GM23338 (cell line): Measurements from ENCODE around the gene CDYL2. TPM values are rescaled to one million over a fixed set of nuclear protein-coding genes. Genes with fewer than 3 reads are reported as not detected.

Experiments
- ATAC-seq: fragments of 200-7000 bp; cut with Tn5 transposase; 3 replicates; pipeline ENCODE4 v1.9.1; 2020
- DNase-seq: peaks from one replicate; pipeline ENCODE4 v3.0.0-alpha.2; 2015; ENCODE audit warnings: low spot score
- H2AFZ ChIP-seq: fragments of 200-600 bp; sonication (generic); 2 replicates; pipeline ENCODE4 v1.8.0; 2016; ENCODE audit warnings: antibody characterized with exemption, mild to moderate bottlenecking, moderate library complexity
- H3F3A ChIP-seq: fragments of 200-600 bp; sonication (generic); replicated peaks from 2 replicates; pipeline ENCODE4 v1.8.0; 2017; ENCODE audit warnings: antibody characterized with exemption, mixed run types, low read depth
- H3K27ac ChIP-seq: fragments of 200-600 bp; sonication (generic); 2 replicates; pipeline ENCODE4 v1.6.1; 2016; ENCODE audit warnings: low read depth
- H3K27me3 ChIP-seq: fragments of 200-600 bp; sonication (generic); 2 replicates; pipeline ENCODE4 v1.8.0; 2016; ENCODE audit warnings: mild to moderate bottlenecking, mixed run types, moderate library complexity; ENCODE audit not compliant: insufficient read depth
- H3K36me3 ChIP-seq: fragments of 200-600 bp; sonication (generic); 2 replicates; pipeline ENCODE4 v1.8.0; 2016; ENCODE audit warnings: mild to moderate bottlenecking; ENCODE audit not compliant: insufficient read depth
- H3K4me1 ChIP-seq: fragments of 200-600 bp; sonication (generic); 2 replicates; pipeline ENCODE4 v1.8.0; 2016; ENCODE audit warnings: mild to moderate bottlenecking, moderate library complexity; ENCODE audit not compliant: insufficient read depth
- H3K4me2 ChIP-seq: fragments of 200-600 bp; sonication (generic); 2 replicates; pipeline ENCODE4 v1.7.1; 2017; ENCODE audit warnings: mixed run types
- H3K4me3 ChIP-seq: fragments of 200-600 bp; sonication (generic); 2 replicates; pipeline ENCODE4 v1.6.1; 2016; ENCODE audit warnings: mixed run types
- H3K79me2 ChIP-seq: fragments of 200-600 bp; sonication (generic); replicated peaks from 2 replicates; pipeline ENCODE4 v1.8.0; 2017; ENCODE audit warnings: mild to moderate bottlenecking; ENCODE audit not compliant: insufficient read depth
- H3K9me2 ChIP-seq: fragments of 200-600 bp; sonication (generic); 2 replicates; pipeline ENCODE4 v1.8.0; 2017; ENCODE audit not compliant: insufficient read depth
- H4K20me1 ChIP-seq: fragments of 200-600 bp; sonication (generic); replicated peaks from 2 replicates; pipeline ENCODE4 v1.8.0; 2017; ENCODE audit warnings: mild to moderate bottlenecking; ENCODE audit not compliant: insufficient read depth
- H3K27ac Mint-ChIP-seq: 2 replicates; pipeline ENCODE4 v1.8.0; 2020; ENCODE audit warnings: inconsistent platforms, mild to moderate bottlenecking, moderate library complexity, mixed read lengths
- H3K27me3 Mint-ChIP-seq: 3 replicates; pipeline ENCODE4 v1.8.0; 2022; ENCODE audit warnings: low read depth, mild to moderate bottlenecking, moderate library complexity, mixed read lengths, inconsistent platforms; ENCODE audit not compliant: insufficient read depth, poor library complexity
- H3K36me3 Mint-ChIP-seq: 3 replicates; pipeline ENCODE4 v1.8.0; 2021; ENCODE audit warnings: low read depth, mild to moderate bottlenecking, inconsistent platforms, moderate library complexity, mixed read lengths
- H3K4me1 Mint-ChIP-seq: 3 replicates; pipeline ENCODE4 v1.8.0; 2020; ENCODE audit warnings: mild to moderate bottlenecking, inconsistent platforms, mixed read lengths
- H3K4me3 Mint-ChIP-seq: 3 replicates; pipeline ENCODE4 v1.8.0; 2021; ENCODE audit warnings: moderate library complexity, mild to moderate bottlenecking, inconsistent platforms, mixed read lengths
- H3K9me3 Mint-ChIP-seq: 3 replicates; pipeline ENCODE4 v1.8.0; 2020; ENCODE audit warnings: moderate library complexity, mild to moderate bottlenecking, inconsistent platforms, mixed read lengths
- CTCF ChIP-seq, 2 experiments: fragments of 200-600 bp in 1 of 2; sonication (generic) in 1 of 2; conservative IDR thresholded peaks; 2 replicates each; pipeline versions ENCODE4 v1.5.1 to v1.6.1; 2016 to 2017; ENCODE audit warnings: antibody characterized with exemption in 2 of 2, low read depth in 2 of 2, mild to moderate bottlenecking in 2 of 2, moderate library complexity in 1 of 2
- ETS1 ChIP-seq: IDR thresholded peaks from 2 replicates; pipeline ENCODE4 v1.6.1; 2016; ENCODE audit warnings: antibody characterized with exemption
- EZH2 ChIP-seq: fragments of 200-600 bp; sonication (generic); IDR thresholded peaks from one replicate; pipeline ENCODE4 v1.8.0; 2017; ENCODE audit warnings: antibody characterized with exemption, mild to moderate bottlenecking, low read depth; ENCODE audit not compliant: unreplicated experiment
- JUNB ChIP-seq: IDR thresholded peaks from one replicate; pipeline ENCODE4 v1.6.1; 2016; ENCODE audit warnings: antibody characterized with exemption; ENCODE audit not compliant: unreplicated experiment
- NANOG ChIP-seq: IDR thresholded peaks from 2 replicates; pipeline ENCODE4 v1.6.1; 2016; ENCODE audit warnings: antibody characterized with exemption, borderline replicate concordance
- REST ChIP-seq: IDR thresholded peaks from one replicate; pipeline ENCODE4 v1.6.1; 2018; ENCODE audit warnings: antibody characterized with exemption; ENCODE audit not compliant: unreplicated experiment
- ZNF462 ChIP-seq: fragments of 250-450 bp; sonication (Bioruptor Pico); IDR thresholded peaks from 2 replicates; pipeline ENCODE4 v1.5.0; 2020; ENCODE audit warnings: mild to moderate bottlenecking, moderate library complexity
- polyA plus RNA-seq: library from polyadenylated mRNA; unstranded; fragments of >200 nt; fragmentation: Nextera tagmentation; extraction: Ambion mirVana; gene quantifications from 2 replicates; pipeline ENCODE4 v1.2.1, GENCODE V29; 2016
- total RNA-seq: library from RNA; depleted of rRNA; stranded (reverse); fragments of >200 nt; shearing (Covaris generic); gene quantifications from 2 replicates; pipeline ENCODE4 v1.2.3, GENCODE V29; 2014

The CDYL2 gene
- total and polyA plus RNA-seq, 2 experiments from 2014 or later: 0.82 to 4.3 TPM

GRCh38 chr16:80683646-80684045 is 120.8 kb downstream of the CDYL2 start (continued):
- TF ChIP-seq ZNF462 (CRISPR knock-in tag): no peak

GRCh38 chr16:80682421-80683070 is 121.9 kb downstream of the CDYL2 start:
- no peak overlapping the region for H2AFZ ChIP-seq
- H3K27ac ChIP-seq: no peak overlapping the region
- H3K27me3 ChIP-seq: no peaks in the 10 kb centered on the region
- no peaks in the 10 kb centered on the region for H4K20me1 ChIP-seq
- no peaks in the 10 kb centered on the region for H3K79me2 ChIP-seq
- TF ChIP-seq JUNB: no peak
- TF ChIP-seq ETS1: no peak
- no peak for TF ChIP-seq NANOG
- no peak for TF ChIP-seq EZH2
- TF ChIP-seq CTCF (conservative IDR thresholded peaks at IDR 0.05; ENCODE audit: low read depth in 2 of 2): no peak
- TF ChIP-seq REST: no peak
- no peaks in the 10 kb centered on the region for H3K36me3 ChIP-seq
- Mint-ChIP-seq H3K27me3 (peaks cover 8% of the 10 kb centered on the region), H3K4me1 (no peaks in the 10 kb centered on the region), H3K27ac (no peak overlapping the region), H3K4me3 (no peak overlapping the region), H3K36me3 (no peaks in the 10 kb centered on the region), H3K9me3 (peaks cover 7% of the 10 kb centered on the region; the same call in 2 of the 3 replicates)
- H3K4me2 ChIP-seq: no peak overlapping the region
- H3K4me1 ChIP-seq: no peaks in the 10 kb centered on the region
- ATAC-seq (no peak), DNase-seq (no peak)
- no peaks in the 10 kb centered on the region for H3K9me2 ChIP-seq
- no peaks in the 10 kb centered on the region for H3F3A ChIP-seq
- no peak overlapping the region for H3K4me3 ChIP-seq
